Activated T-helper 1 cell treated with anti-CD3 and anti-CD28 coated beads, Interleukin-12 subunit alpha, Interleukin-12 subunit beta, Interleukin-2, Interleukin-4 antibody, amounts not matched to agents 30 ng/mL and 10 ng/mL and 1 ng/mL, durations not matched to agents 14 hours and 24 hours and 36 hours (primary cell): ENCODE measurements around the gene SCGB1C2. TPM values are rescaled to one million over a fixed set of nuclear protein-coding genes. Genes with fewer than 3 reads are reported as not detected.
"Not testable (repeated sequence)": the region's sequence is repeated elsewhere in the genome, so short reads cannot be mapped to it uniquely, and the experiment has no call there.

ENCODE experiments used
- DNase-seq: peaks from one replicate; pipeline ENCODE4 v3.0.0; 2021; ENCODE audit warnings: low spot score
- H3K27ac Mint-ChIP-seq: one replicate; pipeline ENCODE4 v1.8.0; 2021; ENCODE audit warnings: mild to moderate bottlenecking, mixed read lengths
- H3K27me3 Mint-ChIP-seq: one replicate; pipeline ENCODE4 v1.8.0; 2022; ENCODE audit warnings: mild to moderate bottlenecking, moderate library complexity, mixed read lengths; ENCODE audit not compliant: insufficient read depth
- H3K36me3 Mint-ChIP-seq: one replicate; pipeline ENCODE4 v1.8.0; 2021; ENCODE audit warnings: low read depth, mixed read lengths
- H3K4me1 Mint-ChIP-seq: one replicate; pipeline ENCODE4 v1.8.0; 2021; ENCODE audit warnings: low read depth, mixed read lengths
- H3K4me3 Mint-ChIP-seq: one replicate; pipeline ENCODE4 v1.8.0; 2021; ENCODE audit warnings: mild to moderate bottlenecking, moderate library complexity, mixed read lengths
- H3K9me3 Mint-ChIP-seq: one replicate; pipeline ENCODE4 v1.8.0; 2021; ENCODE audit warnings: mixed read lengths
- intact Hi-C: fragments of 100-400 bp; cut with micrococcal nuclease; formaldehyde crosslinking; loops from one replicate; pipeline ENCODE4 v1.15.1; 2024
- total RNA-seq: library from RNA; stranded (reverse); gene quantifications from 2 replicates; pipeline ENCODE4 v1.2.3, GENCODE V29; 2022

SCGB1C2 gene
- total RNA-seq, 1 donor from 2014 or later = not detected

GRCh38 chr17:165939-166338 lies 28.6 kb downstream of the SCGB1C2 start:
- peaks cover 8% of the 10 kb centered on the region for H3K4me1 Mint-ChIP-seq
- intact Hi-C loops = no loop called here
- H3K9me3 Mint-ChIP-seq = no peaks in the 10 kb centered on the region
- H3K27me3 Mint-ChIP-seq = no peaks in the 10 kb centered on the region
- no peak overlapping the region for H3K27ac Mint-ChIP-seq
- H3K36me3 Mint-ChIP-seq = peaks cover 2% of the 10 kb centered on the region
- DNase-seq = no peak
- H3K4me3 Mint-ChIP-seq = no peak overlapping the region

- intact Hi-C loops, H3K4me3 Mint-ChIP-seq, H3K27me3 Mint-ChIP-seq, DNase-seq, H3K9me3 Mint-ChIP-seq, H3K36me3 Mint-ChIP-seq, H3K4me1 Mint-ChIP-seq: not testable (repeated sequence)
- peak overlapping the region; percentile 52 for H3K27ac Mint-ChIP-seq
These were observed 31.2 kb downstream of the SCGB1C2 start for GRCh38 chr17:168614-169013.

GRCh38 chr17:170130-170670 lies 32.8 kb downstream of the SCGB1C2 start:
- intact Hi-C loops = no loop called here
- Mint-ChIP-seq H3K36me3 (peaks cover 2% of the 10 kb centered on the region), H3K9me3 (no peaks in the 10 kb centered on the region), H3K27me3 (peaks cover 1% of the 10 kb centered on the region), H3K4me1 (peaks cover 8% of the 10 kb centered on the region), H3K4me3 (no peak overlapping the region), H3K27ac (no peak overlapping the region)
- no peak for DNase-seq

DNA sequence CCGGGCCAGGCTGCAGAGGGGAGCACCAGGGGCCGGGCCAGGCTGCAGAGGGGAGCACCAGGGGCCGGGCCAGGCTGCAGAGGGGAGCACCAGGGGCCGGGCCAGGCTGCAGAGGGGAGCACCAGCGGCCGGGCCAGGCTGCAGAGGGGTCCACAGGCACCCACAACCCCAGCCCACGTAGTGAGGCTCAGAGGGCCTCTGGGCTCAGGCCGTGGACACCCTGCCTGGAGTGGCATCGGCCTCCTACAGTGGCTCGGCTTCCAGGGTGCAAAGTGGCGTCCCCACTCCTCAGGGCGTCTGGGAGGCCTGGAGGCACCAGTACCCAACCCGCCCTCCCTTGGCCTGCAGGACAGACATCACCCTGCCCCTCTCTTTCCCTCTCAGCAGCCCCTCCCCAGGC lies 34.5 kb downstream of the SCGB1C2 start:
- no peak for DNase-seq
- intact Hi-C loops = no loop called here

GRCh38 chr17:172401-172800 lies 35.0 kb downstream of the SCGB1C2 start:
- Mint-ChIP-seq H3K27me3 (peaks cover 3% of the 10 kb centered on the region), H3K4me1 (peaks cover 8% of the 10 kb centered on the region), H3K27ac (no peak overlapping the region), H3K9me3 (no peaks in the 10 kb centered on the region), H3K36me3 (peaks cover 2% of the 10 kb centered on the region), H3K4me3 (no peak overlapping the region)
- intact Hi-C loops = no loop called here
- DNase-seq = no peak

More for the DNA sequence above, 34.5 kb downstream of the SCGB1C2 start:
- Mint-ChIP-seq H3K27ac (no peak overlapping the region), H3K4me3 (no peak overlapping the region), H3K36me3 (peaks cover 2% of the 10 kb centered on the region), H3K4me1 (peaks cover 8% of the 10 kb centered on the region), H3K27me3 (peaks cover 3% of the 10 kb centered on the region), H3K9me3 (no peaks in the 10 kb centered on the region)

- Mint-ChIP-seq H3K27ac (no peak overlapping the region), H3K4me3 (no peak overlapping the region), H3K36me3 (peaks cover 2% of the 10 kb centered on the region), H3K9me3 (no peaks in the 10 kb centered on the region), H3K4me1 (peaks cover 8% of the 10 kb centered on the region), H3K27me3 (peaks cover 3% of the 10 kb centered on the region)
- no peak for DNase-seq
- intact Hi-C loops = no loop called here
These were observed 36.0 kb downstream of the SCGB1C2 start for GRCh38 chr17:173166-173911.

DNA sequence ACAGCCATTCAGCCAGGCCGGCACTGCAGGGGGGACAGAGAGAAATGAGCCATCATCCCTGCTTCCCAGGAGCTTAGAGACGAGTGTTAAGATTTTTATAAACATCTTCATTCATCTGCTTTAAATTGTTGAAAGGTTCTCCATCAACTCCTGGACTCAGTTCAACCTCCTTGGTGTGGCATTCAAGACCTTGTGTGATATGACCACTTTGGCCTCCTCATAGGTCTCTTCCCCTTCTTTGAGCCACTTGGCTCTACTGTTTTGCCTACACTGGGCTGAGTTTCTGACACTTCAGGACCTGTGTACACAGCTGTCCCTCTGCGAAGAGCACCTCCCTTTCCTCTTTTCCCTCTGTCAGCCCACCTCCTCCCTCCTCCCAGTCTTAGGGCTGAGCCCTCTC lies 39.8 kb downstream of the SCGB1C2 start:
- H3K27me3 Mint-ChIP-seq = peaks cover 7% of the 10 kb centered on the region
- H3K27ac Mint-ChIP-seq = no peak overlapping the region
- H3K9me3 Mint-ChIP-seq = no peaks in the 10 kb centered on the region

DNA sequence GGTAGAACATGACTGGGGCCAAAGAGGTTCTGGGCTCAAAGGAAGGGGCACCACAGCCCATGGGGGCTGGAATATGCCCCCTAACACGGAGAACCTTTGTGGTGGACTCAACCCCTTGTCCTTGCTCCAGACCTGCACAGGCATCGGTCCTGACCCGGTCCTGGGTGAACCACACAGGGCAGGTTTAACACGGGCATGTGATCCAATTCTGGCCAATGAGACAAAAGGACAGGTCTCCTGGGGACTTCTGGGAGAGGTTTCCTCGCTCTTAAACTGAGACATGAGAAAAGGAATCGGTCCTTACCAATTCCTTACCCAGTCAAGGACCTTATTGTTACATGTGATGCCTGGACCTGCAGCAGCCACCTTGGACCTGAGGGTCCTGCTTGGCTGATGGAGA lies 40.4 kb downstream of the SCGB1C2 start:
- intact Hi-C loops = no loop called here
- no peak overlapping the region for H3K27ac Mint-ChIP-seq
- H3K9me3 Mint-ChIP-seq = no peaks in the 10 kb centered on the region
- no peak overlapping the region for H3K4me3 Mint-ChIP-seq
- no peaks in the 10 kb centered on the region for H3K36me3 Mint-ChIP-seq
- H3K4me1 Mint-ChIP-seq = peaks cover 6% of the 10 kb centered on the region
- H3K27me3 Mint-ChIP-seq = peaks cover 11% of the 10 kb centered on the region
- DNase-seq = no peak

More for the DNA sequence above, 39.8 kb downstream of the SCGB1C2 start:
- intact Hi-C loops = no loop called here
- Mint-ChIP-seq H3K36me3 (no peaks in the 10 kb centered on the region), H3K4me3 (no peak overlapping the region), H3K4me1 (peaks cover 4% of the 10 kb centered on the region)
- no peak for DNase-seq

DNA sequence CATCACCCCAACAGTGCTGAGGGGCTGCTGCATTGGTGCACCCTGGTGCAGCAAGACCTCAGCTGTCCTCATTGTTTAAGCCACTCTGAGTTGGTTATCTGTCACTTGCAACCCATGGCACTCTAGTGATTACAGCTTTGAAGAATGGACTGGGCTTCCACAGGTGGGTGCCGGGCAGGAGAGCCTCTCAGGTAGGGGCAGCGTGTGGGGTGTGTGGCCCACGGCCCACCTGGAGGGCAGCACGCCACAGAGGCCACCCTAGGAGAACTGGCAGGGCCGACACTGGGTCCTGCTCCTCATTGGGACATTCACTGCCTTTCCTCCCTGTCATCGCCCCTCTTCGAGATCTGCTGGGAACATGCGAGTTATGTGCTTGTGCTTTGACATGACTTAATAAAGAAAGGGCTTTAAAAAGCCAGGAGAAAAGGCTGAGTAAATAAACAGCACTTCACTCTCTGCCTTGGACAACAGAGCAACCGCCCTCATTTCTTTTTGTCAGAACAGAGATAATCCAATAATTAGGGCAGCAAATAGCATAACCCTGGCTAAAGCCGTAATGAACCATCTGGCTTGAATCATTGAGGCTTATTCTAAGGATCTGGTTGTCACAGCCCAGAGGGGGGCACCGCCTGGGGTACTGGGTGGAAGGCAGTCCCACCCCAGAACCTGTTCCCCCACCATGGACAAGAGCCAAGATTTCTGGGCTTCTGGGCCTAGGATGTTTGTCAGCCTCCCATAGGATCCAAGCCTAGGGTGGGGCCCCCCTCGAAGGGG lies 41.1 kb downstream of the SCGB1C2 start:
- Mint-ChIP-seq H3K9me3 (no peaks in the 10 kb centered on the region), H3K36me3 (no peaks in the 10 kb centered on the region), H3K27me3 (peaks cover 16% of the 10 kb centered on the region), H3K27ac (no peak overlapping the region), H3K4me1 (peaks cover 6% of the 10 kb centered on the region), H3K4me3 (no peak overlapping the region)
- intact Hi-C loops = no loop called here
- no peak for DNase-seq

GRCh38 chr17:179066-179432 lies 41.7 kb downstream of the SCGB1C2 start:
- peaks cover 6% of the 10 kb centered on the region for H3K4me1 Mint-ChIP-seq
- H3K4me3 Mint-ChIP-seq = no peak overlapping the region
- H3K9me3 Mint-ChIP-seq = no peaks in the 10 kb centered on the region
- no peak for DNase-seq
- no peak overlapping the region for H3K27ac Mint-ChIP-seq
- no peaks in the 10 kb centered on the region for H3K36me3 Mint-ChIP-seq
- H3K27me3 Mint-ChIP-seq = peaks cover 16% of the 10 kb centered on the region
- intact Hi-C loops = no loop called here

DNA sequence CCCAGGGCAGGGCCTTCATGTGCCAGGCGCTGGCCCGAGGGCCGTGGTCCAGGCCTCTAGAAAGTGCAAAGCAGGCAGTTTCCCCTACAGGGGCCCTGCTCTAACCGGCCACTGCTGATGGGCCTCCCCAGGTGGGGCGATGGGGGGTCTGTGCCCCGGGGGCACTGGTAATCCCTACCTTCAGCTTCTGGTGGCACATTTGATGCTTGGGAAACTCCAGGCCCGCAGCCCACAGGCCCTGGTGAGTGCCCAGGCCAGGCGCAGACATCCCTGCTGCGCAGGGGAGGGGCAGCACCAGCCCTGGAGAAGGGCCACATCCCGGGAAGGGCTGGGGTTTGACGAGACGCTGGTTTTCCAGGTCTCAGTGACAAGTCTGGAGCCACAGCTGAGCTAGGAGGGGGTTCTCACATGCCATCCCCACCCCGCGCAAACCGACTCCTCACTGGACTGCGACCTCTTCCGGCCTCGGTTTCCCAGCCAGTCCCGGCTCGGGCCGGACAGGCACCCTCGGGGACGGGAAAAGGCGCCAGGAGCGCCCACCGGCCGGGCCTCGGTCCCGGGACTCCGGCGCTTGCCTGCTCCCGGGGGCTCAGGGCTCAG lies 42.5 kb downstream of the SCGB1C2 start:
- no peak for DNase-seq
- intact Hi-C loops = no loop called here
- H3K36me3 Mint-ChIP-seq = no peaks in the 10 kb centered on the region
- H3K27ac Mint-ChIP-seq = no peak overlapping the region
- H3K27me3 Mint-ChIP-seq = peaks cover 15% of the 10 kb centered on the region
- H3K4me3 Mint-ChIP-seq = no peak overlapping the region
- H3K4me1 Mint-ChIP-seq = peaks cover 14% of the 10 kb centered on the region
- no peaks in the 10 kb centered on the region for H3K9me3 Mint-ChIP-seq

GRCh38 chr17:180381-181244 lies 43.2 kb downstream of the SCGB1C2 start:
- intact Hi-C loops = no loop called here
- Mint-ChIP-seq H3K4me1 (peaks cover 21% of the 10 kb centered on the region), H3K9me3 (no peaks in the 10 kb centered on the region), H3K27me3 (peaks cover 16% of the 10 kb centered on the region), H3K4me3 (no peak overlapping the region), H3K27ac (no peak overlapping the region), H3K36me3 (no peaks in the 10 kb centered on the region)
- no peak for DNase-seq
